Measurements from ENCODE around the gene NTS.

- TF ChIP-seq CTCF (IDR thresholded peaks at IDR 0.05) (no peak), EZH2 (IDR thresholded peaks at IDR 0.05) (no peak)
Observed at GRCh38 chr12:85843606-85844310, 30.3 kb upstream of the NTS start.
